Measurements from ENCODE around the gene KRT4. TPM values are rescaled to one million over a fixed set of nuclear protein-coding genes. Genes with fewer than 3 reads are reported as not detected.
"Not testable (repeated sequence)": the region's sequence is repeated elsewhere in the genome, so short reads cannot be mapped to it uniquely, and the experiment has no call there.

KRT4 gene
- total RNA-seq, 1 donor from 2014 or later: 0.29 TPM

- H3K27me3 Mint-ChIP-seq: peaks cover 51% of the 10 kb centered on the region
Observed at GRCh38 chr12:52765702-52766101, 48.2 kb downstream of the KRT4 start.

DNA sequence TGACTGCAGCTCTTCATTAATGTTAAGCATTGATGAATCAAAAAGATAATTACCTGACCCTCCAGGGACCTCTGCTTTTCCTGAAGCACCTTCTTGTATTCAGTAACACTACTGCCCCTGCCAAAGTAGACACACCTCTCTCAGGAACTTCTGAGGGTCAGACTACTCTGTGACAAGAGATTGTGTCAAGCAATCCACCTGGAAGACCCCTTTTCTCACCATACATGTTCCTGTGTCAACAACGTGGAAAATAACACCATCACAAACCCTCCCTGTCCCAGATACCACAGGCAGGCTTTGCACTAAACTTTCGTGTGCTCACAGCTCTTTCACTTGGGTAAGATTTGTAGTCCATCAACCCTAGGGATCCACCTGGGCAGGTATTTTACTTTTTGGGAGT lies 49.9 kb downstream of the KRT4 start:
- Mint-ChIP-seq H3K4me3 (ENCODE audit: low read depth) (no peak overlapping the region), H3K27me3 (peaks cover 48% of the 10 kb centered on the region), H3K4me1 (ENCODE audit: low read depth) (no peaks in the 10 kb centered on the region), H3K27ac (no peak overlapping the region), H3K9me3 (ENCODE audit: low read depth) (peaks cover 11% of the 10 kb centered on the region), H3K36me3 (ENCODE audit: insufficient read depth) (no peaks in the 10 kb centered on the region)
- no peak for DNase-seq (ENCODE audit: low spot score, unreplicated experiment)
- TF ChIP-seq, protein P1, sequence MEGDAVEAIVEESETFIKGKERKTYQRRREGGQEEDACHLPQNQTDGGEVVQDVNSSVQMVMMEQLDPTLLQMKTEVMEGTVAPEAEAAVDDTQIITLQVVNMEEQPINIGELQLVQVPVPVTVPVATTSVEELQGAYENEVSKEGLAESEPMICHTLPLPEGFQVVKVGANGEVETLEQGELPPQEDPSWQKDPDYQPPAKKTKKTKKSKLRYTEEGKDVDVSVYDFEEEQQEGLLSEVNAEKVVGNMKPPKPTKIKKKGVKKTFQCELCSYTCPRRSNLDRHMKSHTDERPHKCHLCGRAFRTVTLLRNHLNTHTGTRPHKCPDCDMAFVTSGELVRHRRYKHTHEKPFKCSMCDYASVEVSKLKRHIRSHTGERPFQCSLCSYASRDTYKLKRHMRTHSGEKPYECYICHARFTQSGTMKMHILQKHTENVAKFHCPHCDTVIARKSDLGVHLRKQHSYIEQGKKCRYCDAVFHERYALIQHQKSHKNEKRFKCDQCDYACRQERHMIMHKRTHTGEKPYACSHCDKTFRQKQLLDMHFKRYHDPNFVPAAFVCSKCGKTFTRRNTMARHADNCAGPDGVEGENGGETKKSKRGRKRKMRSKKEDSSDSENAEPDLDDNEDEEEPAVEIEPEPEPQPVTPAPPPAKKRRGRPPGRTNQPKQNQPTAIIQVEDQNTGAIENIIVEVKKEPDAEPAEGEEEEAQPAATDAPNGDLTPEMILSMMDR (IDR thresholded peaks at IDR 0.05; ENCODE audit: unreplicated experiment): no peak

More at GRCh38 chr12:52765702-52766101, 48.2 kb downstream of the KRT4 start:
- DNase-seq (ENCODE audit: low spot score, unreplicated experiment): no peak
- H3K36me3 Mint-ChIP-seq (ENCODE audit: insufficient read depth): no peaks in the 10 kb centered on the region
- H3K27ac Mint-ChIP-seq: no peak overlapping the region
- H3K9me3 Mint-ChIP-seq (ENCODE audit: low read depth): peaks cover 6% of the 10 kb centered on the region
- TF ChIP-seq, protein P1 (IDR thresholded peaks at IDR 0.05; ENCODE audit: unreplicated experiment): no peak
- H3K4me1 Mint-ChIP-seq (ENCODE audit: low read depth): no peaks in the 10 kb centered on the region
- H3K4me3 Mint-ChIP-seq (ENCODE audit: low read depth): no peak overlapping the region

DNA sequence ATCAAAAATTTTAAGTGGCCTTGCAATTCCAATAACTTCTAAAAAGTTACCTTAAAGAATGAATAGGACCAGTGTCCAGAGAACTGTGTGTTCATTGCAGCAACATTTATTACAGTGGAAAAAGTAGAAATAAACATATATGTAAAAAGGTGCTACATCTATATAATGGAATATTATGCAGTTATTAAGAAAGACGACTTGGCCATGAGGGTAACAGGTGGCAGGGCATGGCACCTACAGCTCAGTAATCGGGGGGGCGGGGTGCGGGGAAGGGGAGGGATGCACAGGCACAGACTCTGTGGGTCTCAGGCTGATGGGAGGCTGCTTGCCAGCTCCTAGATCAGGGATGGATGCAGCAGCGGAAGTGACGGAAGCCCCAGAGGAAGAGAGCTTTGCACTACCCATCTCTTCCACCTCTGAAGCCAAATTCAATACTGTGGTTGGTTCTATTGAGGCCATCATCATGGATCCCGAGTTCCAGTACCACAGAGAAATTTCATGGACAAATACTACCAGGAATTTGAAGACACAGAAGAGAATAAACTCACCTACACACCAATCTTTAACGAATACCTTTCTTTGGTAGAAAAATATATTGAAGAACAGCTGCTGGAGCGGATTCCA lies 50.8 kb downstream of the KRT4 start:
- Mint-ChIP-seq H3K4me3 (ENCODE audit: low read depth) (no peak overlapping the region), H3K4me1 (ENCODE audit: low read depth) (no peaks in the 10 kb centered on the region), H3K9me3 (ENCODE audit: low read depth) (peaks cover 11% of the 10 kb centered on the region), H3K27ac (no peak overlapping the region), H3K36me3 (ENCODE audit: insufficient read depth) (no peaks in the 10 kb centered on the region), H3K27me3 (peaks cover 42% of the 10 kb centered on the region)
- TF ChIP-seq, protein P1 (IDR thresholded peaks at IDR 0.05; ENCODE audit: unreplicated experiment): no peak
- DNase-seq (ENCODE audit: low spot score, unreplicated experiment): no peak

DNA sequence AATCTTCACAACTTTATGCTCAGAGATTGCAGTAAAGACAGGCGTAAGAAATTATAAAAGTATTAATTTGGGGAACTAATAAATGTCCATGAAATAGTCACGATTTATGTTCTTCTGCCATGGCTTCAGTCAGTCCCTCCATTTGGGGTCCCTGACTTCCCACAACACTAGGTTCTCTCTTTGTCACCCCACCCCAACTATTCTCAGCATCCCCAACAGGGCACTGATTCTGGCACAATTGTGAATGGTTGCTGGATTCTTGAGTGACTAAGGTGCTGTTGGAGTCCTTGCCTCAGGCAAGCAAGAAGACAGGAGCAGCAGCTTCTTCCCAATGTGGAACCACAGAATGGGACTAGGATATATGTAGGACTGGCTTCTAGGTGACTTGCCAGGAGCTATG lies 52.1 kb downstream of the KRT4 start:
- DNase-seq (ENCODE audit: low spot score, unreplicated experiment): no peak
- peaks cover 32% of the 10 kb centered on the region for H3K27me3 Mint-ChIP-seq
- H3K36me3 Mint-ChIP-seq (ENCODE audit: insufficient read depth): no peaks in the 10 kb centered on the region
- TF ChIP-seq, protein P1 (IDR thresholded peaks at IDR 0.05; ENCODE audit: unreplicated experiment): no peak
- no peak overlapping the region for H3K4me3 Mint-ChIP-seq (ENCODE audit: low read depth)
- H3K27ac Mint-ChIP-seq: no peak overlapping the region
- peaks cover 11% of the 10 kb centered on the region for H3K9me3 Mint-ChIP-seq (ENCODE audit: low read depth)
- H3K4me1 Mint-ChIP-seq (ENCODE audit: low read depth): no peaks in the 10 kb centered on the region

DNA sequence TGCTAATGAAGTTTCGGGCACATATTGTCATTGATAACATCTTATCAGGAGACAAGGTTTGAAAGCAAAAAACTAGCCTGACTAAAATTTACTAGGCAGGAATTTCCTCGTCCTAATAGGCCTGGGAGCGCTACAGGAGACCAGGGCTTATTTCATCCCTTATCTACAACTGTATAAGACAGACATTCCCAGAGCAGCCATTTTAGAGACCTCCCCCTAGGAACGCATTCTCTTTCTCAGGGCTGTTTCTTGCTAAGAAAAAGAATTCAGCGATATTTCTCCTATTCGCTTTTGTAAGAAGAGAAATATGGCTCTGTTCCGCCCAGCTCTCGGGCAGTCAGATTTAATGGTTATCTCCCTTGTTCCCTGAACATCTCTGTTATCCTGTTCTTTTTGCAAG lies 52.7 kb downstream of the KRT4 start:
- H3K4me3 Mint-ChIP-seq (ENCODE audit: low read depth); H3K4me1 Mint-ChIP-seq (ENCODE audit: low read depth); H3K27ac Mint-ChIP-seq; H3K36me3 Mint-ChIP-seq (ENCODE audit: insufficient read depth); DNase-seq (ENCODE audit: low spot score, unreplicated experiment): not testable (repeated sequence)
- Mint-ChIP-seq H3K27me3 (peaks cover 27% of the 10 kb centered on the region), H3K9me3 (ENCODE audit: low read depth) (peaks cover 11% of the 10 kb centered on the region)

GRCh38 chr12:52760623-52761022 lies 53.3 kb downstream of the KRT4 start:
- no peak for DNase-seq (ENCODE audit: low spot score, unreplicated experiment)
- Mint-ChIP-seq H3K9me3 (ENCODE audit: low read depth) (peaks cover 11% of the 10 kb centered on the region), H3K27ac (peak overlapping the region; percentile 45), H3K4me3 (ENCODE audit: low read depth) (no peak overlapping the region), H3K27me3 (peaks cover 25% of the 10 kb centered on the region), H3K36me3 (ENCODE audit: insufficient read depth) (no peaks in the 10 kb centered on the region), H3K4me1 (ENCODE audit: low read depth) (no peaks in the 10 kb centered on the region)
- TF ChIP-seq, protein P1 (IDR thresholded peaks at IDR 0.05; ENCODE audit: unreplicated experiment): no peak

Data from progenitor cell of endocrine pancreas (in vitro differentiated cells).